Calu3 (cell line): ENCODE results near the gene NEURL4. TPM values are rescaled to one million over a fixed set of nuclear protein-coding genes. Genes with fewer than 3 reads are reported as not detected.

Experiments
- BruUV-seq: library from RNA; stranded (reverse); fragments of 400-500 nt; replicated peaks from 2 replicates; lab custom pipeline; 2021; lab: Mats Ljungman, UMichigan
- CTCF ChIA-PET: fragments of 300-600 bp; sonication (Branson Sonifier 250); formaldehyde crosslinking; loops from one replicate; lab custom pipeline; 2022; ENCODE audit warnings: antibody characterized with exemption; lab: Charles Lee
- DNase-seq: peaks from one replicate; pipeline ENCODE4 v3.0.0; 2022
- H3K27ac Mint-ChIP-seq: one replicate; pipeline ENCODE4 v1.8.0; 2022; ENCODE audit warnings: mixed read lengths; ENCODE audit not compliant: unreplicated experiment
- H3K27me3 Mint-ChIP-seq: one replicate; pipeline ENCODE4 v1.8.0; 2022; ENCODE audit warnings: mixed read lengths; ENCODE audit not compliant: unreplicated experiment
- H3K36me3 Mint-ChIP-seq: one replicate; pipeline ENCODE4 v1.8.0; 2022; ENCODE audit warnings: mild to moderate bottlenecking, moderate library complexity, mixed read lengths; ENCODE audit not compliant: insufficient read depth, unreplicated experiment
- H3K4me1 Mint-ChIP-seq: one replicate; pipeline ENCODE4 v1.8.0; 2022; ENCODE audit warnings: mild to moderate bottlenecking, low read depth, mixed read lengths; ENCODE audit not compliant: unreplicated experiment
- H3K4me3 Mint-ChIP-seq: one replicate; pipeline ENCODE4 v1.8.0; 2022; ENCODE audit warnings: mild to moderate bottlenecking, low read depth, moderate library complexity, mixed read lengths; ENCODE audit not compliant: unreplicated experiment
- H3K9me3 Mint-ChIP-seq: one replicate; pipeline ENCODE4 v1.8.0; 2022; ENCODE audit warnings: low read depth, mixed read lengths; ENCODE audit not compliant: unreplicated experiment
- CTCF ChIP-seq: fragments of 200-600 bp; IDR thresholded peaks from one replicate; pipeline ENCODE4 v1.8.0; 2022; ENCODE audit warnings: antibody characterized with exemption; ENCODE audit not compliant: unreplicated experiment
- intact Hi-C: fragments of 100-400 bp; cut with micrococcal nuclease; formaldehyde crosslinking; loops from one replicate; pipeline ENCODE4 v1.10.0; 2022; ENCODE audit not compliant: unreplicated experiment
- total RNA-seq: library from RNA; stranded (reverse); gene quantifications from 2 replicates; pipeline ENCODE4 v1.2.3, GENCODE V29; 2022

The NEURL4 gene
- total RNA-seq, 1 experiment from 2014 or later: 31.9 TPM

GRCh38 chr17:7357381-7357780 is 28.2 kb upstream of the NEURL4 start:
- intact Hi-C loops: loop anchor here (5.0 to 10.0 kb wide), 2 partner anchors 205 to 327 kb away; partner anchors contain the start of genes SENP3, TP53 and WRAP53
- H3K4me3 Mint-ChIP-seq: no peak overlapping the region

GRCh38 chr17:7356756-7357155 is 27.6 kb upstream of the NEURL4 start:
- BruUV-seq: no TSS peak
- H3K27me3 Mint-ChIP-seq: no peaks in the 10 kb centered on the region
- H3K9me3 Mint-ChIP-seq: no peaks in the 10 kb centered on the region
- DNase-seq: no peak
- H3K4me1 Mint-ChIP-seq: peaks cover 20% of the 10 kb centered on the region
- CTCF ChIA-PET: interaction anchor here (0.6 to 1.8 kb wide), 6 partner anchors 14 to 80 kb away, joined by 3 to 8 read pairs (median 4); partner anchors contain the start of gene PLSCR3
- intact Hi-C loops: loop anchor here (5.0 to 10.0 kb wide), 2 partner anchors 206 to 328 kb away; partner anchors contain the start of genes SENP3, TP53 and WRAP53
- no peak overlapping the region for H3K27ac Mint-ChIP-seq
- TF ChIP-seq CTCF: no peak
- H3K4me3 Mint-ChIP-seq: no peak overlapping the region
- peaks cover 15% of the 10 kb centered on the region for H3K36me3 Mint-ChIP-seq

More at GRCh38 chr17:7357381-7357780, 28.2 kb upstream of the NEURL4 start:
- H3K27ac Mint-ChIP-seq: no peak overlapping the region
- H3K27me3 Mint-ChIP-seq: no peaks in the 10 kb centered on the region
- no peak for TF ChIP-seq CTCF
- no peaks in the 10 kb centered on the region for H3K9me3 Mint-ChIP-seq
- peaks cover 18% of the 10 kb centered on the region for H3K4me1 Mint-ChIP-seq
- CTCF ChIA-PET: no interaction called here
- no TSS peak for BruUV-seq
- DNase-seq: no peak
- peaks cover 9% of the 10 kb centered on the region for H3K36me3 Mint-ChIP-seq

GRCh38 chr17:7356072-7356549 is 27.0 kb upstream of the NEURL4 start:
- peak; percentile 65 for TF ChIP-seq CTCF
- Mint-ChIP-seq H3K4me1 (peaks cover 20% of the 10 kb centered on the region), H3K27me3 (no peaks in the 10 kb centered on the region), H3K9me3 (no peaks in the 10 kb centered on the region), H3K36me3 (peaks cover 21% of the 10 kb centered on the region), H3K4me3 (no peak overlapping the region), H3K27ac (no peak overlapping the region)
- DNase-seq: peak; percentile 90
- BruUV-seq: no TSS peak
- CTCF ChIA-PET: interaction anchor here (0.6 to 1.8 kb wide), 9 partner anchors 14 to 168 kb away, joined by 3 to 8 read pairs (median 4); partner anchors contain the start of genes PLSCR3, TMEM256 and ZBTB4
- intact Hi-C loops: loop anchor here (5.0 to 10.0 kb wide), 2 partner anchors 206 to 329 kb away; partner anchors contain the start of genes SENP3, TP53 and WRAP53

- no peak for DNase-seq
- H3K4me3 Mint-ChIP-seq: no peak overlapping the region
- no peaks in the 10 kb centered on the region for H3K9me3 Mint-ChIP-seq
- peaks cover 26% of the 10 kb centered on the region for H3K36me3 Mint-ChIP-seq
- BruUV-seq: no TSS peak
- H3K4me1 Mint-ChIP-seq: peaks cover 20% of the 10 kb centered on the region
- TF ChIP-seq CTCF: no peak
- CTCF ChIA-PET: interaction anchor here (0.6 to 1.8 kb wide), 8 partner anchors 15 to 169 kb away, joined by 3 to 8 read pairs (median 4); partner anchors contain the start of genes PLSCR3, TMEM256 and ZBTB4
- intact Hi-C loops: loop anchor here (5.0 to 10.0 kb wide), 2 partner anchors 207 to 329 kb away; partner anchors contain the start of genes SENP3, TP53 and WRAP53
- no peak overlapping the region for H3K27ac Mint-ChIP-seq
- H3K27me3 Mint-ChIP-seq: no peaks in the 10 kb centered on the region
Measured at GRCh38 chr17:7355573-7355972, 26.4 kb upstream of the NEURL4 start.
